Panc1 (cell line): Measurements from ENCODE around the gene EEF2. TPM values are rescaled to one million over a fixed set of nuclear protein-coding genes. Genes with fewer than 3 reads are reported as not detected.

Source experiments
- ATAC-seq: fragments of 200-7000 bp; cut with Tn5 transposase; 2 replicates; pipeline ENCODE4 v1.9.1; 2020; ENCODE audit warnings: mild to moderate bottlenecking, moderate library complexity
- BruUV-seq: library from RNA; stranded (reverse); fragments of 400-500 nt; replicated peaks from 2 replicates; lab custom pipeline; 2021; lab: Mats Ljungman, UMichigan
- CTCF ChIA-PET: fragments of 300-600 bp; sonication (Branson Sonifier 250); formaldehyde crosslinking; loops from one replicate; lab custom pipeline; 2022; ENCODE audit warnings: antibody characterized with exemption; lab: Charles Lee
- POLR2A ChIA-PET: fragments of 300-600 bp; sonication (Branson Sonifier 250); formaldehyde crosslinking; loops from one replicate; lab custom pipeline; 2022; ENCODE audit warnings: antibody characterized with exemption; lab: Charles Lee
- DNase-seq: peaks from one replicate; pipeline ENCODE4 v3.0.0-alpha.2; 2010; ENCODE audit warnings: low read depth, low spot score
- H3K27ac ChIP-seq: 2 replicates; pipeline ENCODE4 v1.5.1; 2011; ENCODE audit warnings: mild to moderate bottlenecking, low read length, inconsistent platforms
- H3K27me3 ChIP-seq: fragments of 200-500 bp; sonication (Bioruptor generic); 2 replicates; pipeline ENCODE4 v1.6.0; 2014; ENCODE audit warnings: low read length, inconsistent platforms; ENCODE audit not compliant: control insufficient read depth, insufficient read depth
- H3K36me3 ChIP-seq: fragments of 200-500 bp; sonication (Bioruptor generic); 2 replicates; pipeline ENCODE4 v1.5.1; 2014; ENCODE audit warnings: inconsistent platforms, mild to moderate bottlenecking, low read length, moderate library complexity; ENCODE audit not compliant: control insufficient read depth, insufficient read depth
- H3K4me1 ChIP-seq: 2 replicates; pipeline ENCODE4 v1.5.1; 2011; ENCODE audit warnings: inconsistent platforms, mild to moderate bottlenecking, low read length, moderate library complexity; ENCODE audit not compliant: control insufficient read depth, insufficient read depth
- H3K4me3 ChIP-seq, 2 experiments: 2 replicates each; pipeline ENCODE4 v1.5.1; 2011 to 2012; ENCODE audit warnings: low read depth in 2 of 2, low read length in 2 of 2, mild to moderate bottlenecking in 2 of 2, inconsistent platforms in 1 of 2, moderate library complexity in 1 of 2
- H3K9me3 ChIP-seq: fragments of 200-500 bp; sonication (Bioruptor generic); 2 replicates; pipeline ENCODE4 v1.5.1; 2014; ENCODE audit warnings: low read depth, mild to moderate bottlenecking, inconsistent platforms, low read length, moderate library complexity; ENCODE audit not compliant: control insufficient read depth, insufficient read depth
- CTCF ChIP-seq: fragments of 450-650 bp; IDR thresholded peaks from 2 replicates; pipeline ENCODE4 v1.5.1; 2017; ENCODE audit warnings: mild to moderate bottlenecking
- POLR2AphosphoS5 ChIP-seq: IDR thresholded peaks from 2 replicates; pipeline ENCODE4 v1.6.1; 2012; ENCODE audit warnings: mild to moderate bottlenecking, low read depth, low read length, moderate library complexity
- REST ChIP-seq, 2 experiments: IDR thresholded peaks; 2 replicates each; pipeline ENCODE4 v1.6.1; 2011 to 2012; ENCODE audit warnings: low read depth in 2 of 2, control low read depth in 1 of 2, low read length in 1 of 2, mild to moderate bottlenecking in 1 of 2, moderate library complexity in 1 of 2; ENCODE audit not compliant: insufficient read depth in 1 of 2
- SIN3A ChIP-seq: IDR thresholded peaks from 2 replicates; pipeline ENCODE4 v1.6.1; 2012; ENCODE audit warnings: low read depth, mild to moderate bottlenecking, low read length, moderate library complexity, borderline replicate concordance; ENCODE audit not compliant: insufficient read depth
- TCF7L2 ChIP-seq: IDR thresholded peaks from 2 replicates; pipeline ENCODE4 v1.6.1; 2011; ENCODE audit warnings: mild to moderate bottlenecking, low read depth, low read length, inconsistent platforms
- in situ Hi-C: cut with HindIII; loops from 2 replicates; pipeline ENCODE4 v1.10.0; 2016; ENCODE audit warnings: low sequenced_read_pairs, low pct_unique_long_range_greater_than_20kb
- intact Hi-C: fragments of 100-400 bp; cut with micrococcal nuclease; formaldehyde crosslinking; loops from one replicate; pipeline ENCODE4 v1.10.0; 2022; ENCODE audit not compliant: unreplicated experiment
- total RNA-seq: library from RNA; stranded (reverse); gene quantifications from one replicate; pipeline ENCODE4 v1.2.1, GENCODE V29; 2021; ENCODE audit not compliant: unreplicated experiment

Gene EEF2
- total RNA-seq, 1 experiment from 2014 or later: 1,391 TPM

GRCh38 chr19:3969435-3970312 is 15.6 kb downstream of the EEF2 start:
- Histone ChIP-seq H3K36me3 (no peaks in the 10 kb centered on the region; the same call in 1 of the 2 replicates), H3K4me3 (peak overlapping the region; percentile 75 to 84), H3K9me3 (no peaks in the 10 kb centered on the region), H3K27ac (peak overlapping the region; percentile 81), H3K27me3 (no peaks in the 10 kb centered on the region), H3K4me1 (peaks cover 14% of the 10 kb centered on the region)
- ChIA-PET POLR2A (interaction anchor here (0.7 kb wide), 1 partner anchor 11 kb away, joined by 3 read pairs; no protein-coding TSS in a partner anchor), CTCF (interaction anchor here (0.5 to 1.5 kb wide), 2 partner anchors 18 to 120 kb away, joined by 4 to 7 read pairs; no protein-coding TSS in a partner anchor)
- TF ChIP-seq SIN3A (no peak), POLR2AphosphoS5 (no peak), CTCF (no peak), REST (IDR thresholded peaks at IDR 0.05; ENCODE audit: insufficient read depth in 1 of 2, low read depth in 2 of 2, low read length in 1 of 2) (no peak), TCF7L2 (no peak)
- peak; percentile 9 for ATAC-seq
- TSS peak; percentile 82 for BruUV-seq
- intact Hi-C loops (no loop called here), in situ Hi-C loops (no loop called here)
- no peak for DNase-seq

GRCh38 chr19:3968556-3969434 is 16.5 kb downstream of the EEF2 start:
- peaks cover 14% of the 10 kb centered on the region for H3K4me1 ChIP-seq
- peak overlapping the region; percentile 81 for H3K27ac ChIP-seq
- no peaks in the 10 kb centered on the region for H3K9me3 ChIP-seq
- peak overlapping the region; percentile 75 to 84 for H3K4me3 ChIP-seq
- BruUV-seq: no TSS peak
- ATAC-seq (peak; percentile 79), DNase-seq (peak; percentile 93)
- no peak for TF ChIP-seq REST (IDR thresholded peaks at IDR 0.05; ENCODE audit: insufficient read depth in 1 of 2, low read depth in 2 of 2, low read length in 1 of 2)
- no peak for TF ChIP-seq POLR2AphosphoS5
- TF ChIP-seq TCF7L2: no peak
- no peak for TF ChIP-seq SIN3A
- no peak for TF ChIP-seq CTCF
- CTCF ChIA-PET: interaction anchor here (0.6 to 1.5 kb wide), 2 partner anchors 21 to 120 kb away, joined by 3 to 4 read pairs; no protein-coding TSS in a partner anchor
- no peaks in the 10 kb centered on the region; the same call in 1 of the 2 replicates for H3K36me3 ChIP-seq
- no peaks in the 10 kb centered on the region for H3K27me3 ChIP-seq
- POLR2A ChIA-PET: interaction anchor here (0.5 to 0.7 kb wide), 2 partner anchors 10 to 35 kb away, joined by 3 to 8 read pairs; no protein-coding TSS in a partner anchor
- in situ Hi-C loops: no loop called here
- intact Hi-C loops: no loop called here
